Left colon (tissue), 2 donors: ENCODE measurements around the gene SEPTIN1. TPM values are rescaled to one million over a fixed set of nuclear protein-coding genes. Genes with fewer than 3 reads are reported as not detected.
"Not testable (repeated sequence)": the region's sequence is repeated elsewhere in the genome, so short reads cannot be mapped to it uniquely, and the experiment has no call there.

ENCODE experiments used
- ATAC-seq: fragments of 200-7000 bp; cut with Tn5 transposase; one replicate; pipeline ENCODE4 v1.9.1; 2020; ENCODE audit warnings: mild to moderate bottlenecking, moderate library complexity
- DNase-seq, 2 donors: peaks; one replicate each; pipeline ENCODE4 v3.0.0-alpha.2; 2020
- intact Hi-C, 2 donors: fragments of 100-400 bp; cut with DNase I in 1 of 2; cut with micrococcal nuclease in 1 of 2; formaldehyde crosslinking; loops; one replicate each; pipeline versions ENCODE4 v1.11.2 to v1.14.0; 2022; cut with DNase I, micrococcal nuclease
- total RNA-seq, 2 donors: library from RNA; stranded (reverse); fragmentation: NEBNext Ultra II Directional; extraction: Animal tissue kit (Norgen Biotek cat#: 25700); gene quantifications; one replicate each; pipeline ENCODE4 v1.2.1, GENCODE V29; 2021
- donor health status: DM: no; HTN: no; CAD: no.
- donor health status: DM: yes; HTN: yes; CAD: no.

Gene SEPTIN1
- total RNA-seq, 2 donors from 2014 or later = 3.6 to 5.7 TPM

DNA sequence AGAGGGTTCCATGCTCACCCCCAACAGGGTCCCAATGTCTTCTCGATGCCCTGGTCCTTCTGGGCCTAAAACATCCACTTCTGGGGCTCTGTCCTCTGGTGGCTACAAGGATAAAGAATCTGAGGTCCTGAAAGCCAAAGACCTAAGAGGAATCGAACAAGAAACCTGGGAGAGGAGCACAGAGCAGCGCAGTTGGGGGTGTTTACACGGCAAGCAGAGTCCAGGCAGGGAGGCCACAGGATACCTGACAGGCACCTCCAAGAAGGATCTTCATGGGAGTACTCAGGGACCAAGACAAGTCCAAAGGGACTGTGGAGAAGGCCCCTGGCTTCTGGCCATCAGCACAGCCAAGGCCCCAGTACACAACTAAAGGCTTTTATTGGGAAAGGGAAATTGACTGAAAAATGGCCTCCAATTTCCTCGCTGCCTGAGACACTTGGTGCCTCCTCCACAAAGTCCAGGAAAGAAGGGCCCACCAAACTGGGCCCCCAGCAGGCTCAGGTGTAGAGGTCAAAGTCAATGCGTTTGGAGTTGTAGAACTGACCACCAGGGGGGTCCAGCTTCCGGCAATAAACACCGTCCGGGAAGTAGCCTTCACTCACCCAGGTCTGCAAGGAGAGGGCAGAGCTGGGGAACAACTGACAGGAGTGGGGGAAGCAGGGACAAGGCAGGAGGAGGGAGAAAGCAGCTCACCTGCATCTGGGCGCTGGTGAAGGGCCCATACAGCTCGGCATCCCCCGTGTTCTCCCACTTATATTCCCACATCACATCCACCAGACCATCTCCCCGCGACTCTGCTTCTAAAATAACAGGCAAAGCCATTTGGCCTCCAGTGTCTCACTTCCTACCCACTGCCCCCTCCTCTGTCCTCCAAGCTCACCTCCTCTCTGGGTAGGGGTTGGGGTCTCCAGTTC, 29.6 kb downstream of the SEPTIN1 start:
- DNase-seq (no peak), ATAC-seq (no peak)
- intact Hi-C loops = no loop called here

- DNase-seq (peak in 1 of 2 donors; percentile 67), ATAC-seq (no peak)
- intact Hi-C loops = no loop called here
Measured at GRCh38 chr16:30351586-30352419, 30.6 kb downstream of the SEPTIN1 start.

GRCh38 chr16:30351001-30351441, 31.3 kb downstream of the SEPTIN1 start:
- DNase-seq (no peak), ATAC-seq (no peak)
- intact Hi-C loops = no loop called here

- peak in 1 of 2 donors; percentile 9 for DNase-seq
- intact Hi-C loops = no loop called here
Measured at GRCh38 chr16:30350134-30350871, 32.1 kb downstream of the SEPTIN1 start.

GRCh38 chr16:30349675-30350074, 32.7 kb downstream of the SEPTIN1 start:
- intact Hi-C loops = no loop called here
- ATAC-seq (no peak), DNase-seq (peak in 1 of 2 donors; percentile 8)

More at GRCh38 chr16:30350134-30350871, 32.1 kb downstream of the SEPTIN1 start:
- ATAC-seq = no peak

DNA sequence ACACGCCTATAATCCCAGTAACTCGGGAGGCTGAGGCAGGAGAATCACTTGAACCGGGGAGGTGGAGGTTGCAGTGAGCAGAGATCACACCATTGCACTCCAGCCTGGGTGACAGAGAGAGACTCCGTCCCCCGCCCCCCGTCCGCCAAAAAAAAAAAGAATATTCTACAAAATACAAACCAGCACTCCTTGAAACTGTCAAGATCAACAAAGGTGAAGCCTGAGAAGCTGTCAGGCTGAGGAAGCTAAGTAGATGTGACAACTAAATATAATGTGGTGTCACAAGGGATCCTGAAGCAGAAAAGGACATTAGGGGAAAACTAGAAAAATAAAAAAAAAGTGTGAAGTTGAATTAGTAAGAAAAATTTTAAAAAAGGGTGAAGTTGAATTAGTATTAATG, 33.4 kb downstream of the SEPTIN1 start:
- intact Hi-C loops = no loop called here
- no peak for ATAC-seq
- no peak for DNase-seq

DNA sequence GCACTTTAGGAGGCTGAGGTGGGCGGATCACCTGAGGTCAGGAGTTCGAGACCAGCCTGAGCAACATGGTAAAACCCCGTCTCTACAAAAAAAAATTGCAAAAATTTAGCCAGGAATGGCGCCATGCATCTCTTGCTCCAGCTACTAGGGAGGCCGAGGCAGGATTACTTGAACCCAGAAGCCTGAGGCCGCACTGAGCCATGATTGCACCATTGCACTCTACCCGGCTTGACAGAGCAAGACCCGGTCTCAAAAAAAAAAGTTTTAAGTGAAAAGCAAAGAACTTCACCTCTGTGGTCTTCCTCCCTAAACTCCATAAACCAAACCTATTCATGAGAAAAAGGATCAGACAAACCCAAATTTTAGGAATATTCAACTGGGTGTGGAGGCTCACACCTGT, 34.2 kb downstream of the SEPTIN1 start:
- DNase-seq (no peak), ATAC-seq (no peak)
- intact Hi-C loops = no loop called here

- DNase-seq (peak in 1 of 2 donors; percentile 5), ATAC-seq (no peak)
- intact Hi-C loops = no loop called here
Measured at GRCh38 chr16:30346286-30346685, 36.1 kb downstream of the SEPTIN1 start.

DNA sequence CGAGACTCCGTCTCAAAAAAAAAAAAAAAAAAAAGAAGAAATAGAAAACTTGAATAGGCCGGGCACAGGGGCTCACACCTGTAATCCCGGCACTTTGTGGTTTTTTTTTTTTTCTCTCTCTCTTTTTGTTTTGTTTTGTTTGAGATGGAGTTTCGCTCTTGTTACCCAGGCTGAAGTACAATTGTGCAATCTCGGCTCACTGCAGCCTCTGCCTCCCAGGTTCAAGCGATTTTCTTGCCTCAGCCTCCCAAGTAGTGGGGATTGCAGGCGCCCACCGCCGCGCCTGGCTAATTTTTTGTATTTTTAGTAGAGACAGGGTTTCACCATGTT, 38.9 kb downstream of the SEPTIN1 start:
- peak in 1 of 2 donors; percentile 12 for DNase-seq
- ATAC-seq, intact Hi-C loops: not testable (repeated sequence)

GRCh38 chr16:30342751-30343490, 39.4 kb downstream of the SEPTIN1 start:
- ATAC-seq (no peak), DNase-seq (peak in 1 of 2 donors; percentile 20)
- intact Hi-C loops = no loop called here

- ATAC-seq, intact Hi-C loops: not testable (repeated sequence)
Measured at GRCh38 chr16:30341971-30342370, 40.4 kb downstream of the SEPTIN1 start.

GRCh38 chr16:30340621-30341020, 41.7 kb downstream of the SEPTIN1 start:
- ATAC-seq = no peak
- DNase-seq = no peak
- intact Hi-C loops = no loop called here

More at GRCh38 chr16:30341971-30342370, 40.4 kb downstream of the SEPTIN1 start:
- not testable (repeated sequence) for DNase-seq

DNA sequence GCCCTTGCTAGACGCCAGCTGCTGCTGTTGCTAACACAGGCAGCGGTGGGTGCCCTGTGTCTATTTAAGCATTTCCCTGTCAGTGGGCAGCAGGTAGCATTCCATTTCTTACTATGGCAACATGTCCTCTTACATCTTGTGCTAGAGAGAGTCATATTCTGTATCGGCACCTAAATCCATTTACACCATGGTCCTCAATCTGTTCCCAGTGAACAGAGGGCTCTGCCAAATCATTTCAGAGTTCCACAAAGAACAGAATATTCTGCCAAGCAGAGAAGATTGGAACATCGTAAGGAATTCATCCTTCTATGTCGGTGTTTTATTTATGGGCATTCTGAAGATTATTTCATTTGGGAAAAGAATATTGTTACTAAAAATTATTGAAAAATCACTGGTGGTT, 43.6 kb downstream of the SEPTIN1 start:
- ATAC-seq, intact Hi-C loops, DNase-seq: not testable (repeated sequence)

DNA sequence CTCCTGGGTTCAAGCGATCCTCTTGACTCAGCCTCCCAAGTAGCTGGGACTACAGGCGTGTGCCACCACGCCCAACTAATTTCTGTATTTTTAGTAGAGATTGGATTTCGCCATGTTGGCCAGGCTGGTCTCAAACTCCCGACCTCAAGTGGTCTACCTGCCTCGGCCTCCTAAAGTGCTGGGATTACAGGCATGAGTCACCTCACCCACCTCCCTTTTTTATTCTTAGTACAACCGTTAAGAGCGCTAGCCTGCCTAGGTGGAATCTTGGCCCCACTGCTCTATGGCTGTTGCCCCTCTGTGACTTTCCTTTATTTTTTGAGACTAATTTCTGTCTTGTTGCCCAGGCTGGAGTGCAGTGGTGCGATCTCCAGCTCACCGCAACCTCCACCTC, 44.4 kb downstream of the SEPTIN1 start:
- intact Hi-C loops, DNase-seq, ATAC-seq: not testable (repeated sequence)

- DNase-seq = peak; percentile 35 to 49
- ATAC-seq = peak; percentile 14
- intact Hi-C loops = no loop called here
Measured at GRCh38 chr16:30335598-30336474, 46.5 kb downstream of the SEPTIN1 start.

DNA sequence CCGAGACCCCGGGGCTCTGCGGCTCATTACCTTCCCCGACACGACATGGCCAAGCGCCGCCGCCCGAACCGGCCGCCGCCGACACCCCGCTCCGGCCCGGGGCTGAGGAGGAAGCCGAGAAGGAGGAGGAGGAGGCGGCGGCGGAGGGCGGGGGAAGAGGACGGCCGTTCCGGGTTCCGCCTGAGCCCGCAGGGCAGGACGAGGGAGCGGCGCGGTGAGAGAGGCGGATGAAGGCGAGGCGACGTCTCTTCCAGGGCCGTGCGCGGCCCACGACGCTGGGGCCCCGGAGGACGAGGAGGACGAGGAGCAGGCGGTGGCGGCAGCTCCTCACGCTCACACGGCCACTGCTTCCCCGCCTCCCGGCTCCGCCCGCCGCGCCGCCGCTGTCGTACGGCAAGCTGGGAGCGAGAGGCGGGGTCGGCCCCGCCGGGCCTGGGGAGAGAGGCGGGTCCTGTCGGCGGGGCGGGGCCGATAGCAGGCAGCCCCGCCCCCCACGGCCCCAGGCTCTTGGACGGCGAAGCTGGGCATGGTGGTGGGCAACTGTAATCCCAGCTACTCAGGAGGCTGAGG, 47.2 kb downstream of the SEPTIN1 start:
- intact Hi-C loops = not testable (repeated sequence)
- peak; percentile 87 for ATAC-seq
- DNase-seq = peak; percentile 84 to 91

DNA sequence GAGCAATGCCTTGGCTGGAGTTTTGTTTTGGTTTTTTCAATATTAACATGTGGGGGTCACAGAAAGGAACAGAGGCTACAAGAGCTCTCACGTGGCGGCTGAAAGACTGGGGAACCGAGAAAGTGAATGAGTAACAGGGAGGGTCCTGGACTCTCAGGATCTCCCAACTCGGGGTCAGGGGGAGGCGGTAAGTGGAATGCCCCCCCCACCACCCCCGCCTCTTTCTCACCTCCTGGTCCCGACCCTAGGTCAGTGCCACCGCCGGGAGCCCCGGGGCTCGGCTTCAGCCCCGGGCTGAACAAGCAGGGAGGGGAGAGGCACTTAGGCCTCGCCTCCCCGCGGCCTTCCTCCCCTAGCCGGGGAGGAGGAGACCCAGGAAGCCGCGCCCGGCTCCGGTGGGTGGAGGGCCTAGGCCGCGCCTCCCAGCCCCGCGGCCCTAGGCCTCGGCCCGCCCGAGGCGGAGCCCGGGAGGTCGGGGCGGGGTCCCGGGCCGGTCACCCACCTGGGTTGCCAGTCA, 47.8 kb downstream of the SEPTIN1 start:
- intact Hi-C loops = not testable (repeated sequence)
- peak; percentile 93 for ATAC-seq
- peak; percentile 88 to 90 for DNase-seq
